OCI-LY1 (cell line): ENCODE data around the gene HPCAL1.

Source experiments
- H2AFZ ChIP-seq: fragments of 200-600 bp; sonication (generic), shearing (Covaris generic); 2 replicates; pipeline ENCODE4 v1.6.0; 2014; ENCODE audit warnings: antibody characterized with exemption, mild to moderate bottlenecking, low read length
- H3F3A ChIP-seq: fragments of 200-600 bp; sonication (generic), shearing (Covaris generic); 2 replicates; pipeline ENCODE4 v1.6.0; 2014; ENCODE audit warnings: mild to moderate bottlenecking, antibody characterized with exemption, low read length, moderate library complexity; ENCODE audit not compliant: insufficient read depth
- H3K27ac ChIP-seq: fragments of 200-600 bp; sonication (generic); 2 replicates; pipeline ENCODE4 v1.5.1; 2014; ENCODE audit warnings: low read length, mixed run types, mild to moderate bottlenecking, low read depth; ENCODE audit not compliant: poor library complexity, severe bottlenecking
- H3K27me3 ChIP-seq: fragments of 200-600 bp; sonication (generic); 2 replicates; pipeline ENCODE4 v1.6.0; 2014; ENCODE audit warnings: antibody characterized with exemption, mild to moderate bottlenecking, low read length, moderate library complexity; ENCODE audit not compliant: insufficient read depth
- H3K36me3 ChIP-seq: fragments of 200-600 bp; sonication (generic); 2 replicates; pipeline ENCODE4 v1.6.1; 2014; ENCODE audit warnings: mild to moderate bottlenecking, antibody characterized with exemption, low read length, moderate library complexity, mixed read lengths; ENCODE audit not compliant: insufficient read depth
- H3K4me1 ChIP-seq: fragments of 200-600 bp; sonication (generic); 2 replicates; pipeline ENCODE4 v1.5.1; 2014; ENCODE audit warnings: mild to moderate bottlenecking, low read length, moderate library complexity; ENCODE audit not compliant: insufficient read depth, severe bottlenecking
- H3K4me2 ChIP-seq: fragments of 200-600 bp; sonication (generic), shearing (Covaris generic); 2 replicates; pipeline ENCODE4 v1.6.1; 2014; ENCODE audit warnings: low read length
- H3K4me3 ChIP-seq: fragments of 200-600 bp; sonication (generic); 2 replicates; pipeline ENCODE4 v1.5.1; 2014; ENCODE audit warnings: low read length, low read depth, mild to moderate bottlenecking, mixed read lengths; ENCODE audit not compliant: poor library complexity, severe bottlenecking
- H3K79me2 ChIP-seq: fragments of 200-600 bp; shearing (Covaris generic); 2 replicates; pipeline ENCODE4 v1.6.1; 2016; ENCODE audit warnings: mixed run types, low read length, mixed read lengths; ENCODE audit not compliant: insufficient read depth
- H3K9ac ChIP-seq: fragments of 200-600 bp; sonication (generic), shearing (Covaris generic); 2 replicates; pipeline ENCODE4 v1.6.1; 2014; ENCODE audit warnings: mild to moderate bottlenecking, low read length, mixed read lengths
- H3K9me2 ChIP-seq: fragments of 200-600 bp; sonication (generic), shearing (Covaris generic); 2 replicates; pipeline ENCODE4 v1.6.1; 2014; ENCODE audit warnings: low read depth, mild to moderate bottlenecking, low read length, mixed read lengths
- H3K9me3 ChIP-seq: fragments of 200-600 bp; shearing (Covaris generic); 2 replicates; pipeline ENCODE4 v1.6.1; 2014; ENCODE audit warnings: low read length, mixed read lengths
- H4K20me1 ChIP-seq: fragments of 200-600 bp; sonication (generic), shearing (Covaris generic); 2 replicates; pipeline ENCODE4 v1.6.0; 2016; ENCODE audit warnings: mild to moderate bottlenecking, low read length; ENCODE audit not compliant: insufficient read depth
- CTCF ChIP-seq: fragments of 200-600 bp; sonication (generic), shearing (Covaris generic); IDR thresholded peaks from 2 replicates; pipeline ENCODE4 v1.5.1; 2017; ENCODE audit warnings: mild to moderate bottlenecking, antibody characterized with exemption, low read length, moderate library complexity, mixed read lengths
- EZH2 ChIP-seq: fragments of 200-600 bp; sonication (generic), shearing (Covaris generic); IDR thresholded peaks from 2 replicates; pipeline ENCODE4 v1.8.0; 2017; ENCODE audit warnings: borderline replicate concordance, mixed run types, mild to moderate bottlenecking, antibody characterized with exemption, low read length, moderate library complexity, mixed read lengths

Gene HPCAL1

DNA sequence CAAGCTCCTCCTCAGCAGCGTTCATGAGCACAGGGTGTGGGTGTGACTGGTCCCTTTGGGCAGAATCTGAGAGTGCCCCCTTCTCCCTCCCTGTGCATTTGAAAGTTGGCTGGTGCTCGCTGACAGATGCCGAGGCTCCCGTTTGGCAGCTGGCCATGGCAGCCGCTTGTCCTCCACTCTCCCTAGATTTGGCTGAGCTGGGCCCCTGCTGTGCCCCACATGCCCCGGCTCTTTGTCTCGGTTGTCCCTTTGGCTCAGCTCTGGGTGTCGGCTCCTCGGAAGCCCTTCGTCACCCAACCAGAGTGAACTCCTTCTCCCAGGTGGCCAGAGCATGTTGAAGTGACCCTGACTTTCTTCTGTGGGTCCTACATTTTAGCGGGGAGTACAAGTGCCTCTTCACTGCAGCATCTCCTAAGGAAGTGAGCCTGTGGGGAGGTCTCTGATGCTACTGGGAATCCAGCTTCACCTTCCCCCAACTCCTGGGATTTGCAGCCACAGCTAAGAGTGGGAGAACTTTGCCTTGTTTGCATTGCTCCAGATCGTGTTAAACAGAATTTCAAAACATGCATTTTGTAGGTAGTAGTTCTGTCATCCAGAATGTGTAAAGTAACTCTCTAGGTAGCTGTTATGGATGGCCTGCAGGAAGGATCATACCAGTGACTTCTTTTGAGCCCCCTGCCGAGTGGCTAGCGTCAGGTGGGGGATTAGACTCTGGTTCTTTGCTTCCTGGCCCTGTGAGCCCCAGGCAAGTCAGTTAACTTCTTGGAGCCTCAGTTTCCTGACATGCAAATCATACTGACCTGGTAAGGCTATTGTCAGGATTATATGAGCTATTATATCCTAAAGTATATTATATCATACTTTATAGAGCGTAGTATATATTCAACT lies 24.2 kb downstream of the HPCAL1 start:
- no peaks in the 10 kb centered on the region for H3K9me2 ChIP-seq
- H3K4me2 ChIP-seq: no peak overlapping the region
- no peak overlapping the region for H3K9ac ChIP-seq
- no peaks in the 10 kb centered on the region for H3K9me3 ChIP-seq
- peaks cover 19% of the 10 kb centered on the region for H3K4me1 ChIP-seq
- no peaks in the 10 kb centered on the region for H3K36me3 ChIP-seq
- no peak for TF ChIP-seq CTCF
- no peak for TF ChIP-seq EZH2
- no peak overlapping the region for H3K4me3 ChIP-seq
- H3K27ac ChIP-seq: no peak overlapping the region
- H4K20me1 ChIP-seq: no peaks in the 10 kb centered on the region
- H3K27me3 ChIP-seq: peaks cover 18% of the 10 kb centered on the region
- H3K79me2 ChIP-seq: no peaks in the 10 kb centered on the region
- H3F3A ChIP-seq: no peaks in the 10 kb centered on the region
- H2AFZ ChIP-seq: no peak overlapping the region

GRCh38 chr2:10327896-10328669 lies 25.4 kb downstream of the HPCAL1 start:
- Histone ChIP-seq H3K4me2 (no peak overlapping the region), H3K27me3 (peaks cover 20% of the 10 kb centered on the region), H3F3A (no peaks in the 10 kb centered on the region), H3K4me3 (no peak overlapping the region), H3K9me2 (no peaks in the 10 kb centered on the region), H3K4me1 (peaks cover 19% of the 10 kb centered on the region), H3K9ac (no peak overlapping the region), H3K36me3 (no peaks in the 10 kb centered on the region), H2AFZ (no peak overlapping the region), H3K27ac (no peak overlapping the region), H4K20me1 (no peaks in the 10 kb centered on the region), H3K9me3 (no peaks in the 10 kb centered on the region), H3K79me2 (no peaks in the 10 kb centered on the region)
- no peak for TF ChIP-seq CTCF
- no peak for TF ChIP-seq EZH2

- Histone ChIP-seq H3K36me3 (no peaks in the 10 kb centered on the region), H3F3A (no peaks in the 10 kb centered on the region), H2AFZ (no peak overlapping the region), H3K4me1 (peaks cover 19% of the 10 kb centered on the region), H3K4me3 (no peak overlapping the region), H3K27me3 (peaks cover 20% of the 10 kb centered on the region), H3K9me3 (no peaks in the 10 kb centered on the region), H4K20me1 (no peaks in the 10 kb centered on the region), H3K79me2 (no peaks in the 10 kb centered on the region), H3K9ac (no peak overlapping the region), H3K4me2 (no peak overlapping the region), H3K27ac (no peak overlapping the region), H3K9me2 (no peaks in the 10 kb centered on the region)
- TF ChIP-seq EZH2: no peak
- TF ChIP-seq CTCF: no peak
These were observed 26.2 kb downstream of the HPCAL1 start for GRCh38 chr2:10328670-10329579.
